Measurements from ENCODE around the gene ARHGAP8. TPM values are rescaled to one million over a fixed set of nuclear protein-coding genes. Genes with fewer than 3 reads are reported as not detected.

ARHGAP8 gene
- polyA plus RNA-seq, 1 donor: 44.4 TPM

- DNase-seq: no peak
Measured at GRCh38 chr22:44909241-44909640, 156.9 kb downstream of the ARHGAP8 start.

Other genes with a start within 250 kb of the ARHGAP8 start
- 24.5 TPM for gene PRR5, start 50.4 kb upstream of the ARHGAP8 start, polyA plus RNA-seq (ENCODE audit: insufficient read length)

Measured in left kidney (tissue), 2 donors.